ENCODE data around the gene HOXC13. TPM values are rescaled to one million over a fixed set of nuclear protein-coding genes. Genes with fewer than 3 reads are reported as not detected.

HOXC13 gene
- total RNA-seq, 2 donors from 2014 or later: 0.34 to 1.2 TPM

DNA sequence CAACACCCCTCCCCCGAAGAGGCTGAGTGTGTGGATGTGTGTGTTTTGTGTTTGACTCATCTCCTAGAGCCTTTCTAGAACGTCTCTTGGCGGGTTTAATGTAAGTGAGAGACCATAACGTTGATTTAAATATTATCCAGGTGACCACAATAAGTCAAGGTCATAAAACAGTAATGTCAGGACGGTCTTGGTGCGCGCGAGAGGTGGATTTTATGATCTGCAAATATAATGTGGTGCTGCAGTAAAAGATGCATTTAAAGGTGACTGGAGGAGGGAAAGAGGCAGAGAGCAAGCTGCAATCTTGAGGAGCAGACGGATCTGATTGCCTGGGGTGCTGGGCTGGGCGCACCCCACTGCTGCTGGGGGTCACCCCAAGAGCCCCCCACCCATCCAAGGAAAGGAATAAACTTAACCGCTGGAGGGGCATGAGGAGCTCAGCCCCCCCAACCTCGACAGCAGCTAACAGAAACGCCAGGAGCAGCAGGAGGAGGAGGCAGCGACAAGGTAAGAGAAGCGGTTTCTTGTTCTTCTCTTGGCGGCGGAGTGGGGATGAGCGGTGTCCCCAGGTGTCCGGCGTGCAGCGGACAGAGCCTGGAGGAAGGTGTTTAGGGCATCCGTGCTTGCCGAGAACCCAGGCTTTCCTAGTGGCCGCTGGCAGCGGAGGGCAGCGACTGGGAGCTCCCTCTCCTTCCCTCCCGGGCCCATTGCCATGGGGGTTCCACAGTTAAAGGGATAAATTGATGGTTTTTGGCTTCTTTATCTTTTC lies 51.9 kb downstream of the HOXC13 start:
- 5% methylated on average over 27 of the region's 27 CpGs for WGBS
- Histone ChIP-seq H3K4me1 (replicated peaks) (no peaks in the 10 kb centered on the region), H3K9me3 (no peaks in the 10 kb centered on the region), H3K4me3 (no peak overlapping the region), H3K27me3 (replicated peaks; ENCODE audit: insufficient read depth) (peaks cover 73% of the 10 kb centered on the region), H3K36me3 (no peaks in the 10 kb centered on the region), H3K27ac (no peak overlapping the region)
- no peak for DNase-seq (ENCODE audit: low spot score)
- TF ChIP-seq POLR2A (IDR thresholded peaks at IDR 0.05) (no peak), POLR2AphosphoS5 (IDR thresholded peaks at IDR 0.05) (no peak)
- TF ChIP-seq, protein P1, sequence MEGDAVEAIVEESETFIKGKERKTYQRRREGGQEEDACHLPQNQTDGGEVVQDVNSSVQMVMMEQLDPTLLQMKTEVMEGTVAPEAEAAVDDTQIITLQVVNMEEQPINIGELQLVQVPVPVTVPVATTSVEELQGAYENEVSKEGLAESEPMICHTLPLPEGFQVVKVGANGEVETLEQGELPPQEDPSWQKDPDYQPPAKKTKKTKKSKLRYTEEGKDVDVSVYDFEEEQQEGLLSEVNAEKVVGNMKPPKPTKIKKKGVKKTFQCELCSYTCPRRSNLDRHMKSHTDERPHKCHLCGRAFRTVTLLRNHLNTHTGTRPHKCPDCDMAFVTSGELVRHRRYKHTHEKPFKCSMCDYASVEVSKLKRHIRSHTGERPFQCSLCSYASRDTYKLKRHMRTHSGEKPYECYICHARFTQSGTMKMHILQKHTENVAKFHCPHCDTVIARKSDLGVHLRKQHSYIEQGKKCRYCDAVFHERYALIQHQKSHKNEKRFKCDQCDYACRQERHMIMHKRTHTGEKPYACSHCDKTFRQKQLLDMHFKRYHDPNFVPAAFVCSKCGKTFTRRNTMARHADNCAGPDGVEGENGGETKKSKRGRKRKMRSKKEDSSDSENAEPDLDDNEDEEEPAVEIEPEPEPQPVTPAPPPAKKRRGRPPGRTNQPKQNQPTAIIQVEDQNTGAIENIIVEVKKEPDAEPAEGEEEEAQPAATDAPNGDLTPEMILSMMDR (IDR thresholded peaks at IDR 0.05): no peak
- intact Hi-C loops (cut with DNase I): no loop called here

DNA sequence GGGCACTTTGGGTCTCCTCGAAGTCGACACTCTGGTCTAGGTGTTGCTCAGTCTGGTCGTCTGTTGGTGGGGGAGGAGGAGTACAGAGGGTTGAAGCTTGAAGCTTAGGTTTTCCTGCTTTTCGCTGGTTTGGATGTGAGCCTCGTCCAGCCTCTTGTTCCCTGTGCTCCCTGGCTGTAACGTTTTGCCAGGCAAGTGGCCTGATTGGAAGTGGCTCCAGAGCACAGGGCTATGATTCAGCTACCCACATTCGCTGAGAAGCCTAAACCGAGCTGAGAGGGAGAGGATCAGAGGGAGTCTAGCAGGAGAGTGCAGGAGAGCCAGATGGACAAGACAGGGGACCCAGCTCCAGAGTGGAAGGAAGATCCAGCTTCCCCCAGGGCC lies 52.4 kb downstream of the HOXC13 start:
- TF ChIP-seq POLR2A (IDR thresholded peaks at IDR 0.05) (no peak), POLR2AphosphoS5 (IDR thresholded peaks at IDR 0.05) (no peak)
- TF ChIP-seq, protein P1 (IDR thresholded peaks at IDR 0.05): no peak
- intact Hi-C loops (cut with DNase I): no loop called here

DNA sequence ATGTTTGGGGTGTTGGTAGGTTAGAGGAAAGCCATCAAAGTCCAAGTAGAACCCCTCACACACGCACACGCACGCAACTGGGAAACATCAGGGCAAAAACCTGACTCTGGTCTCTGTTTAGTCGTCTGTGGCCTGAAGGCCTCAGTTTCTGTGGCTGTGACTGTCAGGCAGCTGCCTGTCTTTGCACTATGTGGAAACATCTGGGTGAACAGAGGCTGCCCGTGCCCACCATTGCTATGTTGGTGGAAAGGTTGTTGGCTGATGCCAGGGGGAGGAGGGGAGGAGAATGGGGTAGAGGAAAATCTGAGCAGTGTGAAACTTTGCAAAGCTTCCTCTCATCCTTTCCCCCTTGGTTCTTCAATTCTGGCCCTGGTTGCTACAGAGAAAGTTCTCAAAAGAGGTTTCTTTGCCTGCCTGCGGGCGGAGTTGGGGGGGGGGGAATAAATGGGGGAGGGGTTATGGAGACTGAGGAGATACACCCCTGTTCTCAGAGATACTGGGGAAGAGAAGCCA lies 53.8 kb downstream of the HOXC13 start:
- no peaks in the 10 kb centered on the region for H3K36me3 ChIP-seq
- no peak overlapping the region for H3K27ac ChIP-seq
- peaks cover 72% of the 10 kb centered on the region for H3K27me3 ChIP-seq (replicated peaks; ENCODE audit: insufficient read depth)
- DNase-seq (ENCODE audit: low spot score): no peak
- intact Hi-C loops (cut with DNase I): no loop called here
- H3K9me3 ChIP-seq: no peaks in the 10 kb centered on the region
- 74% methylated on average over 7 of the region's 7 CpGs for WGBS
- TF ChIP-seq POLR2AphosphoS5 (IDR thresholded peaks at IDR 0.05) (no peak), POLR2A (IDR thresholded peaks at IDR 0.05) (no peak)
- TF ChIP-seq, protein P1 (IDR thresholded peaks at IDR 0.05): no peak
- H3K4me3 ChIP-seq: no peak overlapping the region
- H3K4me1 ChIP-seq (replicated peaks): no peaks in the 10 kb centered on the region

More for the DNA sequence above, 52.4 kb downstream of the HOXC13 start:
- Histone ChIP-seq H3K27ac (no peak overlapping the region), H3K36me3 (no peaks in the 10 kb centered on the region), H3K4me1 (replicated peaks) (no peaks in the 10 kb centered on the region), H3K4me3 (no peak overlapping the region), H3K9me3 (no peaks in the 10 kb centered on the region), H3K27me3 (replicated peaks; ENCODE audit: insufficient read depth) (peaks cover 73% of the 10 kb centered on the region)
- 5% methylated on average over 8 of the region's 8 CpGs for WGBS
- DNase-seq (ENCODE audit: low spot score): no peak

DNA sequence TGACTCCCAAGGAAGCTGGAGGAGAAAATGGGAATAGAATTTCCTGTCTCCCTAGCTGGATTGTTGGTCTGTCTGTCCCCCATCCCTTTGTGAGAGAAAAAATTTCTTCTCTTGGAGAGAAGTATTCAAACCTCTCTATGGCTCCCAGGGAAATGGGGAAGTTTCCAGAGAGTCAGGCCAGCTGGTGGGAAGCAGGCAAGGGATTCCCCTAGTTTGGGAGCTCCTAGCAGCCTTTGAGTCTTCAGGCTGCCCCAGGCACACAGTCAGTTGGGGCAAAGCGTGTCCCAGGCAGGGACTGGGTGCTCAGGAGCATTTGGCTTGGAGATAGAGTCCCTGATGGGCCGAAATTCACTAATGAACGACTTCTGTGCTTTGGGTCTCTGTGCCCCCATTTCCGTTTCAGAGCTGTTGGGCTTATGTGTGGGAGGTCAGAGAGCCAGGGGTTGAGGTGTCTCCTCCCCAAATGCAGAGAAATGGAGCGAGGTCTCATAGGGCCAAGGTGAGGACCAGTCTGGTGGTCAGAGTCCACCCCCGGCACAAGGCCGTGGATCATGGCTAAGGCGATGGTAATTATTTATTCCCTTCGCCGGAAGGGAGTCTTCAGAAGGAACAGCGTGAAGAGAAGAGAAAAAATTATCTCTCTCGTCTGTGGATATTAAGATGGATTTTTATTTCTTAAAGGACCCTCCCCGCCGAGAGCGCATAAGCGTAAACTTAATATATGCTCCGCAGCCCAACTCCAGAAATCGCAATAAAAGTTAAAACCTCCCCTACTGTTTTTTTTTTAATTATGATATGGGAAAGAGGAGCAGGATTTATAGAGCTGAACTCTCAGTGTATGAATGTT lies 54.8 kb downstream of the HOXC13 start:
- H3K27me3 ChIP-seq (replicated peaks; ENCODE audit: insufficient read depth): peaks cover 72% of the 10 kb centered on the region
- H3K36me3 ChIP-seq: no peaks in the 10 kb centered on the region
- H3K9me3 ChIP-seq: no peaks in the 10 kb centered on the region
- no peak overlapping the region for H3K27ac ChIP-seq
- TF ChIP-seq, protein P1 (IDR thresholded peaks at IDR 0.05): no peak
- TF ChIP-seq POLR2AphosphoS5 (IDR thresholded peaks at IDR 0.05) (no peak), POLR2A (IDR thresholded peaks at IDR 0.05) (no peak)
- H3K4me1 ChIP-seq (replicated peaks): no peaks in the 10 kb centered on the region
- intact Hi-C loops (cut with DNase I): no loop called here
- no peak for DNase-seq (ENCODE audit: low spot score)
- no peak overlapping the region for H3K4me3 ChIP-seq
- 56% methylated on average over 18 of the region's 18 CpGs for WGBS

Measured in prostate gland (tissue), 2 donors.